22Rv1 (cell line): ENCODE results near the gene NUDT22.

ENCODE experiments used
- ZFX ChIP-seq: fragments of 450-650 bp; IDR thresholded peaks from 2 replicates; pipeline ENCODE4 v1.6.1; 2017; ENCODE audit warnings: antibody characterized with exemption, borderline replicate concordance
- TF ChIP-seq, protein P1 (sequence below): fragments of 450-650 bp; IDR thresholded peaks from 2 replicates; pipeline ENCODE4 v1.5.1; 2017; ENCODE audit warnings: mild to moderate bottlenecking

DNA sequence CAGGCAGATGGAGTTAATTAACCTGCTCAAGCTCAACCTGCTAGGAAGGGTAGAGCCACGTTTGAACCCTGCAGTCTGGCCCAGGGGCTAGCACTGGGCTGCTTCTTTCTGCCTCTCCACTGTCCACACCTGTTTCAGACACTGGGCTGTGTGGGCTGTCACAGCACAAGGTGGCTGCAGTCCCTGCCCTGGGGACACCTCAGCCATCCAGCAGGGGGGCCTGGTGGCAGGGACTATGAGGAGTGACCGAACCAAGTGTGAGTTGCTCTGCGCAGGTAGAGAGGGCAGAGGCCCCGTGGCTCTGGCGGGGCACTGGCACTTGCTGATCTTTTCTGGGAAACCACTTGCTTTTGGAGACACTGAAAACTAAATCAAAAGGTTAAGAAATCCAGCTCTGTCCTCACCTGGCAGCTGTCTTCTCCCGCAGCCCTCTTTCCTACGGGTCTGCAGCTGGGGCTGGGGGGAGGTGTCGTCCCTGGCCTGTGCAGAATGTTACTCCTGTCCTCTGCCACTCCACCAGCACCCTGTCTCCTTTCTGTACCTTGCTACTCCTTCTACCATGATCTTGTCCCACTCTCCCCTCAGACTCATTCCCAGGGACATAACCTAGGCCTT, 52.6 kb downstream of the NUDT22 start:
- TF ChIP-seq, protein P1, sequence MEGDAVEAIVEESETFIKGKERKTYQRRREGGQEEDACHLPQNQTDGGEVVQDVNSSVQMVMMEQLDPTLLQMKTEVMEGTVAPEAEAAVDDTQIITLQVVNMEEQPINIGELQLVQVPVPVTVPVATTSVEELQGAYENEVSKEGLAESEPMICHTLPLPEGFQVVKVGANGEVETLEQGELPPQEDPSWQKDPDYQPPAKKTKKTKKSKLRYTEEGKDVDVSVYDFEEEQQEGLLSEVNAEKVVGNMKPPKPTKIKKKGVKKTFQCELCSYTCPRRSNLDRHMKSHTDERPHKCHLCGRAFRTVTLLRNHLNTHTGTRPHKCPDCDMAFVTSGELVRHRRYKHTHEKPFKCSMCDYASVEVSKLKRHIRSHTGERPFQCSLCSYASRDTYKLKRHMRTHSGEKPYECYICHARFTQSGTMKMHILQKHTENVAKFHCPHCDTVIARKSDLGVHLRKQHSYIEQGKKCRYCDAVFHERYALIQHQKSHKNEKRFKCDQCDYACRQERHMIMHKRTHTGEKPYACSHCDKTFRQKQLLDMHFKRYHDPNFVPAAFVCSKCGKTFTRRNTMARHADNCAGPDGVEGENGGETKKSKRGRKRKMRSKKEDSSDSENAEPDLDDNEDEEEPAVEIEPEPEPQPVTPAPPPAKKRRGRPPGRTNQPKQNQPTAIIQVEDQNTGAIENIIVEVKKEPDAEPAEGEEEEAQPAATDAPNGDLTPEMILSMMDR: no peak
- TF ChIP-seq ZFX: no peak
